Measurements from ENCODE around the gene FAM131A. TPM values are rescaled to one million over a fixed set of nuclear protein-coding genes. Genes with fewer than 3 reads are reported as not detected.

Gene FAM131A
- total and polyA plus RNA-seq, 10 of the 15 experiments (the other 5 are each of a cell fraction or from before 2014, with no cell fraction given), result 0.31 to 4.5 (median 1.5) TPM

DNA sequence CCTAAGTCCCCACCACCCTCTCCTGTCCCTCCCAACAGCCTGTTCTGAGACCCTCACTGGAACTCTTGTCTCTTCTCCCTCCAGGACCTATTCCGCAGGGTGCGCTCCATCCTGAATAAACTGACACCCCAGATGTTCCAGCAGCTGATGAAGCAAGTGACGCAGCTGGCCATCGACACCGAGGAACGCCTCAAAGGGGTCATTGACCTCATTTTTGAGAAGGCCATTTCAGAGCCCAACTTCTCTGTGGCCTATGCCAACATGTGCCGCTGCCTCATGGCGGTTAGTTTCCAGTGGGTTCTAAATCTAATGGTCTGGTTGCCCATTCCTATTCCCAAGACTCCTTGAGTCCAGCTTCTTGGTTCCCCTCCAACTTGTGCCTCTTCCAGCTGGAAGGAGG lies 13.7 kb upstream of the FAM131A start (continued):
- no peak for TF ChIP-seq MYC (IDR thresholded peaks at IDR 0.05; ENCODE audit: insufficient read depth, insufficient read length, insufficient replicate concordance, low read length, severe bottlenecking)
- TF ChIP-seq YY1 (IDR thresholded peaks at IDR 0.05; ENCODE audit: low read depth, low read length), result no peak
- TF ChIP-seq LARP7 (IDR thresholded peaks at IDR 0.05), result no peak
- TF ChIP-seq SMC3 (IDR thresholded peaks at IDR 0.05; ENCODE audit: borderline replicate concordance, low read length), result no peak
- TF ChIP-seq HDAC6 (IDR thresholded peaks at IDR 0.05; ENCODE audit: unreplicated experiment), result no peak
- TF ChIP-seq BACH1 (IDR thresholded peaks at IDR 0.05; ENCODE audit: borderline replicate concordance), result no peak
- TF ChIP-seq HDAC2 (IDR thresholded peaks at IDR 0.05), result no peak
- TF ChIP-seq MTA3 (IDR thresholded peaks at IDR 0.05; ENCODE audit: borderline replicate concordance, low read length), result no peak
- no peak for TF ChIP-seq CHD4 (IDR thresholded peaks at IDR 0.05)
- no peak for TF ChIP-seq ESRRA (IDR thresholded peaks at IDR 0.05; ENCODE audit: low read length)
- TF ChIP-seq, protein P1, sequence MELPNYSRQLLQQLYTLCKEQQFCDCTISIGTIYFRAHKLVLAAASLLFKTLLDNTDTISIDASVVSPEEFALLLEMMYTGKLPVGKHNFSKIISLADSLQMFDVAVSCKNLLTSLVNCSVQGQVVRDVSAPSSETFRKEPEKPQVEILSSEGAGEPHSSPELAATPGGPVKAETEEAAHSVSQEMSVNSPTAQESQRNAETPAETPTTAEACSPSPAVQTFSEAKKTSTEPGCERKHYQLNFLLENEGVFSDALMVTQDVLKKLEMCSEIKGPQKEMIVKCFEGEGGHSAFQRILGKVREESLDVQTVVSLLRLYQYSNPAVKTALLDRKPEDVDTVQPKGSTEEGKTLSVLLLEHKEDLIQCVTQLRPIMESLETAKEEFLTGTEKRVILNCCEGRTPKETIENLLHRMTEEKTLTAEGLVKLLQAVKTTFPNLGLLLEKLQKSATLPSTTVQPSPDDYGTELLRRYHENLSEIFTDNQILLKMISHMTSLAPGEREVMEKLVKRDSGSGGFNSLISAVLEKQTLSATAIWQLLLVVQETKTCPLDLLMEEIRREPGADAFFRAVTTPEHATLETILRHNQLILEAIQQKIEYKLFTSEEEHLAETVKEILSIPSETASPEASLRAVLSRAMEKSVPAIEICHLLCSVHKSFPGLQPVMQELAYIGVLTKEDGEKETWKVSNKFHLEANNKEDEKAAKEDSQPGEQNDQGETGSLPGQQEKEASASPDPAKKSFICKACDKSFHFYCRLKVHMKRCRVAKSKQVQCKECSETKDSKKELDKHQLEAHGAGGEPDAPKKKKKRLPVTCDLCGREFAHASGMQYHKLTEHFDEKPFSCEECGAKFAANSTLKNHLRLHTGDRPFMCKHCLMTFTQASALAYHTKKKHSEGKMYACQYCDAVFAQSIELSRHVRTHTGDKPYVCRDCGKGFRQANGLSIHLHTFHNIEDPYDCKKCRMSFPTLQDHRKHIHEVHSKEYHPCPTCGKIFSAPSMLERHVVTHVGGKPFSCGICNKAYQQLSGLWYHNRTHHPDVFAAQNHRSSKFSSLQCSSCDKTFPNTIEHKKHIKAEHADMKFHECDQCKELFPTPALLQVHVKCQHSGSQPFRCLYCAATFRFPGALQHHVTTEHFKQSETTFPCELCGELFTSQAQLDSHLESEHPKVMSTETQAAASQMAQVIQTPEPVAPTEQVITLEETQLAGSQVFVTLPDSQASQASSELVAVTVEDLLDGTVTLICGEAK (IDR thresholded peaks at IDR 0.05; ENCODE audit: borderline replicate concordance), result no peak
